Vagina (tissue), 2 donors: ENCODE data around the gene PDLIM1. TPM values are rescaled to one million over a fixed set of nuclear protein-coding genes. Genes with fewer than 3 reads are reported as not detected.

Experiments
- DNase-seq, 2 donors: peaks; one replicate each; pipeline ENCODE4 v3.0.0-alpha.2; 2017; ENCODE audit errors: extremely low spot score in 2 of 2
- H3K27ac ChIP-seq: fragments of 200-600 bp; sonication (generic); one replicate; pipeline ENCODE4 v1.5.1; 2019
- H3K27me3 ChIP-seq: fragments of 200-600 bp; sonication (generic); one replicate; pipeline ENCODE4 v1.5.1; 2019
- H3K36me3 ChIP-seq, 2 donors: fragments of 200-600 bp; sonication (generic); one replicate each; pipeline ENCODE4 v1.5.1; 2017 to 2019
- H3K4me1 ChIP-seq: fragments of 200-600 bp; sonication (generic); one replicate; pipeline ENCODE4 v1.5.1; 2019
- H3K4me3 ChIP-seq, 2 donors: fragments of 200-600 bp; sonication (generic); 1 replicate in 1 of 2; 2 replicates in 1 of 2; pipeline ENCODE4 v1.5.1; 2016 to 2019
- H3K9me3 ChIP-seq: fragments of 200-600 bp; sonication (generic); one replicate; pipeline ENCODE4 v1.5.1; 2019
- CTCF ChIP-seq, 3 experiments: fragments of 450-650 bp in 2 of 3; fragments of 200-600 bp in 1 of 3; sonication (generic) in 1 of 3; IDR thresholded peaks; one replicate each; pipeline ENCODE4 v1.5.1; 2017 to 2019; ENCODE audit warnings: antibody characterized with exemption in 3 of 3, mild to moderate bottlenecking in 2 of 3, moderate library complexity in 2 of 3
- POLR2A ChIP-seq, 2 donors: fragments of 450-650 bp; IDR thresholded peaks; one replicate each; pipeline ENCODE4 v1.6.1; 2017; ENCODE audit warnings: antibody characterized with exemption in 2 of 2, mild to moderate bottlenecking in 2 of 2, moderate library complexity in 2 of 2
- POLR2AphosphoS5 ChIP-seq, 2 donors: sonication (generic); formaldehyde crosslinking; IDR thresholded peaks; one replicate each; pipeline ENCODE4 v1.9.0; 2017; ENCODE audit warnings: antibody characterized with exemption in 2 of 2, mild to moderate bottlenecking in 2 of 2, low read depth in 1 of 2; ENCODE audit not compliant: insufficient read depth in 1 of 2
- intact Hi-C: fragments of 100-400 bp; cut with DNase I; formaldehyde crosslinking; loops from one replicate; pipeline ENCODE4 v1.15.1; 2023
- total RNA-seq: library from RNA; depleted of rRNA; stranded (reverse); fragments of >200 nt; gene quantifications from one replicate; pipeline ENCODE4 v1.2.3, GENCODE V29; 2016

Gene PDLIM1
- total RNA-seq, 1 donor from 2014 or later: 181 TPM

- H3K27ac ChIP-seq: no peak overlapping the region
- intact Hi-C loops: no loop called here
- H3K4me3 ChIP-seq: no peak overlapping the region
- H3K36me3 ChIP-seq: no peaks in the 10 kb centered on the region
- TF ChIP-seq POLR2AphosphoS5 (IDR thresholded peaks at IDR 0.05; ENCODE audit: insufficient read depth in 1 of 2, low read depth in 1 of 2) (no peak), POLR2A (IDR thresholded peaks at IDR 0.05) (no peak), CTCF (IDR thresholded peaks at IDR 0.05) (no peak)
- no peaks in the 10 kb centered on the region for H3K9me3 ChIP-seq
- no peak for DNase-seq
- H3K27me3 ChIP-seq: no peaks in the 10 kb centered on the region
- H3K4me1 ChIP-seq: peaks cover 25% of the 10 kb centered on the region
Observed at GRCh38 chr10:95304976-95305375, 14.2 kb upstream of the PDLIM1 start.

- TF ChIP-seq POLR2AphosphoS5 (IDR thresholded peaks at IDR 0.05; ENCODE audit: insufficient read depth in 1 of 2, low read depth in 1 of 2): no peak
- TF ChIP-seq CTCF (IDR thresholded peaks at IDR 0.05): no peak
- TF ChIP-seq POLR2A (IDR thresholded peaks at IDR 0.05): no peak
- H3K4me3 ChIP-seq: no peak overlapping the region
Observed at GRCh38 chr10:95304463-95304862, 13.7 kb upstream of the PDLIM1 start.

GRCh38 chr10:95303950-95304349, 13.1 kb upstream of the PDLIM1 start:
- TF ChIP-seq POLR2A (IDR thresholded peaks at IDR 0.05) (no peak), CTCF (IDR thresholded peaks at IDR 0.05) (no peak), POLR2AphosphoS5 (IDR thresholded peaks at IDR 0.05; ENCODE audit: insufficient read depth in 1 of 2, low read depth in 1 of 2) (no peak)
- DNase-seq: no peak
- no peaks in the 10 kb centered on the region for H3K9me3 ChIP-seq
- intact Hi-C loops: no loop called here
- no peaks in the 10 kb centered on the region for H3K36me3 ChIP-seq
- H3K27ac ChIP-seq: no peak overlapping the region
- no peaks in the 10 kb centered on the region for H3K27me3 ChIP-seq
- H3K4me1 ChIP-seq: peaks cover 14% of the 10 kb centered on the region
- H3K4me3 ChIP-seq: no peak overlapping the region

More at GRCh38 chr10:95304463-95304862, 13.7 kb upstream of the PDLIM1 start:
- Histone ChIP-seq H3K36me3 (no peaks in the 10 kb centered on the region), H3K9me3 (no peaks in the 10 kb centered on the region), H3K4me1 (peaks cover 19% of the 10 kb centered on the region), H3K27ac (no peak overlapping the region), H3K27me3 (no peaks in the 10 kb centered on the region)
- no peak for DNase-seq
- intact Hi-C loops: no loop called here

DNA sequence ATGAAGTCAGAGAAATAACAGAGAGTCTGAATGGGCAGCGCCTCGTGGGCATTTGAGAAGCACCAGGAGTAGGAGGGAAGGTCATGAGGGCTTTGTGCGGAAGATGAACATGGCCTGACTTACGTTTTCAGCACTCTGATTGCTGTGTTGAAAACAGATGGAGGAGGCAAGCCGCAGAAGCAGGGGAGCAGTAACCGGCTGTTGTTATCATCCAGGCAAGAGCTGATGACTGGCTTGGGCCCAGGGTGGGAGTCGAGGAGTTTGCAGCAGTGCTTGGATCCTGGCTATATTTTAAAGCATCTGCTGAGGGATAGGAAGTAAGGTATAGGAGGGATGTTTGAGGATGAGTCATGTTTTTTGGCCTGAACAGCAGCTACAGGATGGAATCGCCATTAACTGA, 12.7 kb upstream of the PDLIM1 start:
- Histone ChIP-seq H3K27me3 (no peaks in the 10 kb centered on the region), H3K4me3 (no peak overlapping the region), H3K9me3 (no peaks in the 10 kb centered on the region), H3K4me1 (peaks cover 10% of the 10 kb centered on the region), H3K36me3 (no peaks in the 10 kb centered on the region), H3K27ac (no peak overlapping the region)
- TF ChIP-seq POLR2A (IDR thresholded peaks at IDR 0.05) (no peak), CTCF (IDR thresholded peaks at IDR 0.05) (no peak), POLR2AphosphoS5 (IDR thresholded peaks at IDR 0.05; ENCODE audit: insufficient read depth in 1 of 2, low read depth in 1 of 2) (no peak)
- DNase-seq: no peak
- intact Hi-C loops: no loop called here

GRCh38 chr10:95300022-95300539, 9.3 kb upstream of the PDLIM1 start:
- H3K27ac ChIP-seq: no peak overlapping the region
- TF ChIP-seq POLR2A (IDR thresholded peaks at IDR 0.05) (no peak), CTCF (IDR thresholded peaks at IDR 0.05) (no peak), POLR2AphosphoS5 (IDR thresholded peaks at IDR 0.05; ENCODE audit: insufficient read depth in 1 of 2, low read depth in 1 of 2) (no peak)
- no peaks in the 10 kb centered on the region for H3K27me3 ChIP-seq
- intact Hi-C loops: no loop called here
- H3K36me3 ChIP-seq: no peaks in the 10 kb centered on the region
- no peaks in the 10 kb centered on the region for H3K9me3 ChIP-seq
- H3K4me1 ChIP-seq: peaks cover 6% of the 10 kb centered on the region
- DNase-seq: no peak
- no peak overlapping the region for H3K4me3 ChIP-seq
